GM12892 (cell line): ENCODE measurements around the gene ST6GALNAC6.
A peak's percentile ranks its signal among the peaks of the same experiment; 100 is the strongest.
"Not testable (repeated sequence)": the region's sequence is repeated elsewhere in the genome, so short reads cannot be mapped to it uniquely, and the experiment has no call there.

Experiments used
- DNase-seq: peaks from one replicate; pipeline ENCODE4 v3.0.0; 2011; ENCODE audit not compliant: insufficient read length
- FAIRE-seq: peaks from 2 replicates; lab custom pipeline; 2011; peaks lifted over from hg19 to GRCh38; lab: Jason Lieb, UNC
- POLR2A ChIP-seq: IDR thresholded peaks from 2 replicates; pipeline ENCODE4 v1.6.1; 2011; ENCODE audit warnings: low read depth, low read length, control low read depth
- POLR2AphosphoS5 ChIP-seq: IDR thresholded peaks from 2 replicates; pipeline ENCODE4 v1.6.1; 2011; ENCODE audit warnings: low read depth, low read length, control low read depth
- TAF1 ChIP-seq: IDR thresholded peaks from 2 replicates; pipeline ENCODE4 v1.6.1; 2011; ENCODE audit warnings: low read depth, mild to moderate bottlenecking, control low read depth, low read length, borderline replicate concordance

ST6GALNAC6 gene

DNA sequence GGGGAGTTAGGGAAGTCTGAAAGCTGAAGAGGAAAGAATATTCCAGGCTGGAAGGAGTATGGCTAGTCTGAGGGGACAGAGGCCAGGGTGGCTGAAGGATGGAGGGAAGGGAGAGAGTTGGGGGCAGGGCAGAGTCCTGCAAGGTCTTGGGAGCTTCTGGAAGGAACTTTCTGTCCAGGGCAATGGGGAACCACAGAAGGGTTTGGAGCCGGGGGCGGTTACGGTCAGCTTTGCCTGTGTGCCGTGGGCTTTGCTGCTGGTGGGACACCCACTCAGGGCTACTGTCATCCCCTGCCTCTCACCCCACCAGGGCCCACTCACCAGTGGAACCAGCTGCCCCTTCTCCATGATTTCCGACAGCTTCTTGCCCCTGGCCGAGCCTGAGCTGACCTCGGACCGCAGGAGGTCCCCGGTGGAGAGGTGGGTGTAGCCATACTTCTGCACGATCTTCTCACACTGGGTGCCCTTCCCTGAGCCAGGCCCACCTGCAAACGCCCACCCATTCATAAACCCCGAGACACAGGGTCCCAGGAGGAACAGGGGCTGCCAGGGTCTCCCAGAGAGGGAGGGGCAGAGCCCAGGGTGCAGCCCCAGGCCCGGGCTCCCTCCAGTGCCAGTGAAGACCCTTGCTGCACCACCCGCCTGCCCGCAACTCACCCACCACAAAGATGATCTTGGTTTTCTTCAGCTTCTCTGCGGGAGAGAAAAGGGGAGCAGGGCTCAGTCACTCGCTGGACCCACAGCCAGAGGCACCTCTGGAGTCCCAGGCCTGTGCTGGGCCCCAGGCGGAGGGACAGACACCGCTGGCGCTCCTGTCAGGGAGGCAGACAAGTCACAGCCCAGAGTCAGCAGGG lies 26.8 kb downstream of the ST6GALNAC6 start:
- no peak for DNase-seq
- no peak for FAIRE-seq
- TF ChIP-seq POLR2A (no peak), POLR2AphosphoS5 (no peak), TAF1 (no peak)

DNA sequence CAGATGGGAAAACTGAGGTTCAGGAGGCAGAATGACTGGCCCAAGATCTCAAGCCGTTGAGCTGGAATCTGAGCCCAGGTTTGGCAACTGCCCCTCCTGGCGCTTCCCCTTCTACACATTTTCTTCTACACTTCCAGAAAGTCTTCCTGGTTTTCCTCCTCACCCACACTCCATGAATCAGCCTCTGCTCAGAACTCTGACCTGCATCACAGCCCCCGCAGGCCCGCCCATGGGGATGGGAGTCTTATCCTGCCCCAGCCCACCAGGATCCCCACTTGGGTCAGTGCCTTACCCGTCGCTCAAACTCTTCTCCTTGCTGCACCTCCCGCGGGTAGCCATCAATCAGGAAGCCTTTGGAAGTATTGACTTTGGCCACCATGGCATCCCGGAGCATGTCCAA lies 27.9 kb downstream of the ST6GALNAC6 start:
- DNase-seq (no peak), FAIRE-seq (no peak)
- TF ChIP-seq TAF1, result no peak
- TF ChIP-seq POLR2AphosphoS5, result no peak
- no peak for TF ChIP-seq POLR2A

DNA sequence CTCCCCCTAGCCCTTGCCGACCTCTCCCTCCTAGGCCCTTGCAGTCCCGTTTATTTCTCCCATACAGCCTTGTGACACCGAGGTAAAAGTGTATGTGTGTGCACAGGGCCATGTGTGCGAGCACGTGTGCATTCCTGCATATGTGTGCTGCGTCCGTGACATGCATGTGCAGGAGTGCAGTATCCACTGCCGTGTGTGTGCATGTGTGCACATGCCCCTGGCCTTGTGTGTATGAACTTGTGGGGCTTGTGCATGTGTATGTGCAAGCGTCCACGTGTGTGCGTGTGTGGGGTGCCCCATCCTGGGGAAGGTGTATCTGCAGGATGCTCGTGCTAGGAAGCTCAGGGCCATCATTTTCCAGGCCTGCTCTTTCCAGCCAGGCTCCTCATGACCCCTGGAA lies 28.5 kb downstream of the ST6GALNAC6 start:
- DNase-seq (no peak), FAIRE-seq (no peak)
- TF ChIP-seq TAF1 (no peak), POLR2A (no peak), POLR2AphosphoS5 (no peak)

DNA sequence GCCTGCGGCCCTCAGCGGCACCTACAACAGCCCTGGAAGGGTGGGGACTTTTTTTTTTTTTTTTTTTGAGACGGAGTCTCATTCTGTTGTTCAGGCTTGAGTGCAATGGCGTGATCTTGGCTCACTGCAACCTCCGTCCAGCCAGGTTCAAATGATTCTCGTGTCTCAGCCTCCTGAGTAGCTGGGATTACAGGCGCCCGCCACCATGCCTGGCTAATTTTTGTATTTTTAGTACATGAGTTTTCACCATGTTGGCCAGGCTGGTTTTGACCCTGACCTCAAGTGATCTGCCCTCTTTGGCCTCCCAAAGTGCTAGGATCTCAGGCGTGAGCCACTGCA lies 29.3 kb downstream of the ST6GALNAC6 start:
- FAIRE-seq, DNase-seq: not testable (repeated sequence)

DNA sequence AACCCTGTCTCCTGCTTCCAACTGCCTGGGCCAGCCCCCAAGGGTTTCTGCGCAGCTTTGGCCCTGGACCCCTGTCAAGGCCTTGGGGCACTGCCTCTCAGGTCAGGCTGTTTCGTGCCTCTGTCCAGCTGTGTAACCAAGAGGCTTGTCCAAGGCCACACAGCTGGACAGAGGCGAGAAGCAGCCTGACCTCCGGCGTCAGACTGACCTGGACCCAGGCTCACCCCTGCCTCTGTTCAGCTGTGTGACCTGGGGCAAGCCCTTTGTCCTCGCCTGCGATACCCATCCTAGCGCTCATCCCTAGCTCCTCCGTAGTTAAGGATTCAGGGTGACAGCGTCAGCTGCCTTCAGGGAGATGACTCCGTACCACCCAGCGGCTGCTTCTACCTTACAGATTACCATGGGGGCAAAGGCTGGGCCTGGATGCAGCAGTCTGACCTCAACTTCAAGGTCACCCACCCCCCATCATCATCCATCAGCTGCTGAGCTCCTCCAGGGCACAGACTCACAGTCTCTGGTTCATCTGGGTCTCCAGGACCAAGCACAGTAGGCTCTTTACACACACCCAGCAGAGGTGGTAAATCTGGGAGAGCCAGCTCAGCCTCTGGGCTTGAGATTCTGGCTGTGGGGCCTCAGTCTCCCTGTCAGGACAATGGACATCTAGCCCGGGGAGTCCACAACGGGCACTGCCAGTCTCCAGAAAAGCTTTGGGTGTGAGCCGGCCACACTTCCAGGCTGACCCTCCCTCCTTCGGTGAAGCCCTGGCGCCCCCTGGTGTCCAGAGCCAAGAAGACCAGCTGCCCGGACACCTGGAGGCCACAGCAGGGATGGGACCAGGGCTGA lies 29.9 kb downstream of the ST6GALNAC6 start:
- FAIRE-seq (peak; percentile 96), DNase-seq (peak; percentile 97)
- TF ChIP-seq TAF1 (no peak), POLR2A (no peak), POLR2AphosphoS5 (no peak)

DNA sequence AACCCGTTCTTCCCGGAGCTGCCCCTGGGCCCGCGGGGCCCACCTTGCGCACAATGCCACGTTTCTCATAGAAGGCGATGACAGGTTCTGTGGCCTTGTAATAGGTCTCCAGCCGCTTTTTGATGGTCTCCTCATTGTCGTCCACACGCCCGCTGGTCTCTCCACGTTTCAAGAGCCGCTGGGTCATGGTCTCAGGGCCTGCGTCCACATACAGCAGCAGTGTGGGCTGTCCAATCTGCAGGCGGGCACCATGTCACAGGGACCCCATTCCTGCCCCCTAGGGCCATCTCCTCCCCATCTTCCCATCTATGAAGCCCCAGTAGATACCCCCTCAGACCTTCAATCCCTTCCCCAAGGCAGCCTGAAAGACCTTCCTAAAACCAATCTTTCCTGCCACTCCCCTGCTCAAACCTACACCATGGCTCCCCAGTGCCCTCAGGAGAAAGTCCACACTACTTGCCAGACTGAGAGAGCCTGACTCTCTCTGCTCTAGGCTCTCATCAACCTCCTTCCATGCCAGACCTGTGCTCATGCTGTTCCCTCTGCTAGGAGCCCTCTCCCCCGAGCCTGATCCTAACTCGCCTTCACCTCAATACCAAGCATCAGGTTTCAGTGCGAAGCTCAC lies 31.0 kb downstream of the ST6GALNAC6 start:
- DNase-seq (no peak), FAIRE-seq (no peak)
- no peak for TF ChIP-seq POLR2A
- no peak for TF ChIP-seq TAF1
- no peak for TF ChIP-seq POLR2AphosphoS5

DNA sequence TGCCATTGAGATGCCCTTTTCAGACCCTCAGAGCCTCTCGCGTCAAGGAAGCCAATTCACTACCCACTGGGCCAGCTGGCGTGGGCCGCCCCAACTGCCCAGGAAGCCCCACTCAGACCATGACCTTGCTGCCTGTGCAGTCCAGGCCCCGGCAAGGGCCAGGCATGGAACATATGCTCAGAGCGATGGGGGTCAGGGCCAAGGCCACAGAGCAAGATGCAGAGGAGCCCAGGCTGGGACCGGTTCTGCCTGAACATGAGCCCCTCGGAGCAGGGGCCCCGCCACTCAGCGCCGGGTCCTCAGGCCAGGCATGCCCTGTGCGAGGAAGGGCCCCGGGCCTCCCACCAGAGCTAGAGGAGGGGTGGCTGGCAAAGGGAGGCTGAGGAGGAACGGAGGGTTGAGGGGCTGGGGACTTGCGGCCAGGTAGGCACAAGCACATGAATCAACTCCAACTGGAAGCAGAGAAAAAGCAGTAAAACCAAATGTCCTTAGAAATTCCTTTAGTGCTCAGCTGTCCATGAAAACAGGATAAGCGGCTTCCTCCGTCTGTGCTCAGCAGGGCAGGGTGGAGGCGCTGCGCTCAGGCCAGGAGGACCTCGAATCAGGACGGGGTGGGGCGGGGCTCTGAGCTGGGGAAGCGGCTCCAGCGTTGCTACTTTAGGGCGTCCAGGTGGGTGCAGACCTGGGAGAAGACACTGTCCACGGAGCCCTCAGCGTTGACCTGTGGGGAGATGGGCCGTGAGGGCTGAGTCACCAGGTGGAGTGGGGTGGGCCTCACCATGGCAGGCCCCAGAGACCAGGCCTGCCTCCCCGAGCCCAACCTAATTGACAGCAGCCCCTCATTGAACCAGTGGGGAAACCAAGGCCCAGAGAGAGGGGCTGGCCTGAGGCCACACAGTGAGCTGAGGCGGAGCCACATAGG lies 31.8 kb downstream of the ST6GALNAC6 start:
- DNase-seq (no peak), FAIRE-seq (no peak)
- TF ChIP-seq TAF1 (no peak), POLR2AphosphoS5 (no peak), POLR2A (no peak)

DNA sequence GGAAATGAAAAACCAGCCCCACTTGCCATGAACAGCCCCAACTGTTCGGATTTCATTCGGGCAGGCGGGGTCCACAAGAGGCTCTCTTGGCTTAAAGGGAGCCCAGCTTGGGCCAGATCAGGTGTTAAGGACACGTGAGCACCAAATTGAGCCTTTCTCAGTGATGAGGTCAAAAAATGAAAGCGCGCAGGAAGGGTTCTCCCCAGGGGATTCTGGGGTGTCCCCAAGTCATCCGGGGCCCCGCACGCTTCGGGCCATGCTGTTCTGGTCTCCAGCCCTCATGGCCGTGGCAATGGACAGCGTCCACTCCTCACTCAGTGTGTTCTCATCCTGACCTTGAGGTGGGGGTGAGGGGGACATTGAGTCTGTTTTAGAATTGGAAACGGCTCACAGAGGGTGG lies 32.9 kb downstream of the ST6GALNAC6 start:
- FAIRE-seq (no peak), DNase-seq (no peak)
- no peak for TF ChIP-seq TAF1

DNA sequence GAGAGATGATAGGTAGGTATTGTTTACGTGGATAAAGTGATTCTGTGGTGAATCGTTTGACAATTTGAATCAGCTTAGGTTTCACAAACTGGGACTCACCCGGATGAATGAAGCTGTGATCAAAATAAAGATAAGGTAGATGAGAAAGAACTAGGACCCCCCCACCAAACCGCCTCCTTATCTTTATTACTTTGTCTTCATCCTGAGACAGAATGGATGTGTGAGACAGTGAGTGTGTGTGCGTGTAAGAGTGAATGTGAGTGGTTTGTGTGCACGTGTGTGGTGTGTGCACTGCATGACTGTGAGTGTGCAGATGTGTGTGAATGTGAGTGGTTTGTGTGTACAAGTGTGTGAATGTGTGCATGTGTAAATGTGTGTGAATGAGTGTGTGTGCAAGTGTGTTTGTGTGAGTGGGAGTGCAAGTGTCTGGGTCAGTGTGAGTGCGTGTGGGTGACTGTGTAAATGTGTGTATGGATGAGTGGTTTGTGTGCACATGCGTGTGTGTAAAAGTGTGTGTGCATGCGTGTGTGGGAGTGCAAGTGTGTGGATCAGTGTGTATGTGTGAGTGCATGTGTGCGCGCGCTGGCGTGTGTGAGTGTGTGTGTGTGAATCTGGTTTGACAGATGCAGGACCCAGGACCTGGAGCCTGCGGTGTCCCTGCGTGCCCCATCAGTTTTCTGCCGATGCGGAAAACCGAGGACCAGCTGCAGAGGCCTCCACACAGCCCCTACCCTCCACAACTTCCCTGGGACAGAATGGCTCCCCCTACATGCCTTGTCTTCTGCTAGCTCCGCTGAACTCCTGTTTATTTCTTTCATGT lies 33.5 kb downstream of the ST6GALNAC6 start:
- TF ChIP-seq POLR2AphosphoS5, result peak; percentile 50; the same call in 1 of the 2 replicates
- TF ChIP-seq POLR2A, result no peak
- TF ChIP-seq TAF1, result no peak
- DNase-seq (no peak), FAIRE-seq (peak; percentile 42)

DNA sequence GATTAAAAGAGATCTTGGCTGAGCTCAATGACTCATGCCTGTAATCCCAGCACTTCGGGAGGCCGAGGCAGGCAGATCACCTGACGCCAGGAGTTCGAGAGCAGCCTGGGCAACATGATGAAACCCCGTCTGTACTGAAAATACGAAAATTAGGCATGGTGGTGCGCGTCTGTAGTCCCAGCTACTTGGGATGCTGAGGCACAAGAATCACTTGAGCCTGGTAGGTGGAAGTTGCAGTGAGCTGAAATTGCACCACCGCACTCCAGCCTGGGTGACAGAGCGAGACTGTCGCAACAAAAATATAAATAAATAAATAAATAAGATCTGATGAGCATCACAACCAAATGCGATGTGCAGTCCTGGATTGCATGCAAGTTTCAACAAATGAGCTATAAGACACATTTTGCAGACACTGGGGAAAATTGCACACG lies 36.2 kb downstream of the ST6GALNAC6 start:
- no peak for DNase-seq
- TF ChIP-seq POLR2AphosphoS5 (no peak), TAF1 (no peak), POLR2A (no peak)
- no peak for FAIRE-seq
